CD4-positive, alpha-beta T cell treated with Interleukin-15 for 4 hours (primary cell): ENCODE data around the gene PIP5K1C.
A peak's percentile ranks its signal among the peaks of the same experiment; 100 is the strongest.

Source experiments
- DNase-seq: peaks from one replicate; pipeline ENCODE4 v3.0.0-alpha.2; 2020; ENCODE audit warnings: low spot score

Gene PIP5K1C

GRCh38 chr19:3610745-3611717 is 89.2 kb downstream of the PIP5K1C start:
- no peak for DNase-seq

- DNase-seq, result no peak
Measured at GRCh38 chr19:3609779-3610719, 90.2 kb downstream of the PIP5K1C start.

- no peak for DNase-seq
Measured at GRCh38 chr19:3608750-3609322, 91.4 kb downstream of the PIP5K1C start.

GRCh38 chr19:3608079-3608641 is 92.1 kb downstream of the PIP5K1C start:
- no peak for DNase-seq

- DNase-seq, result no peak
Measured at GRCh38 chr19:3607303-3608078, 92.8 kb downstream of the PIP5K1C start.

- DNase-seq, result peak; percentile 33
Measured at GRCh38 chr19:3606690-3607289, 93.5 kb downstream of the PIP5K1C start, which contains the start of gene TBXA2R. Gene TBXA2R, minus strand, starts transcription at chr19:3606875. Its CDS starts 6,241 bp downstream, at chr19:3600634.

- DNase-seq, result peak; percentile 10
Measured at GRCh38 chr19:3606174-3606689, 94.0 kb downstream of the PIP5K1C start.

- no peak for DNase-seq
Measured at GRCh38 chr19:3605770-3606169, 94.5 kb downstream of the PIP5K1C start.

- DNase-seq, result no peak
Measured at GRCh38 chr19:3605361-3605760, 94.9 kb downstream of the PIP5K1C start.

- peak; percentile 20 for DNase-seq
Measured at GRCh38 chr19:3604987-3605343, 95.3 kb downstream of the PIP5K1C start.

- DNase-seq, result no peak
Measured at GRCh38 chr19:3604227-3604986, 95.9 kb downstream of the PIP5K1C start.

GRCh38 chr19:3603121-3603811 is 97.0 kb downstream of the PIP5K1C start:
- no peak for DNase-seq

- DNase-seq, result no peak
Measured at GRCh38 chr19:3601021-3601420, 99.2 kb downstream of the PIP5K1C start.

GRCh38 chr19:3599776-3600187 is 100.5 kb downstream of the PIP5K1C start:
- no peak for DNase-seq

- no peak for DNase-seq
Measured at GRCh38 chr19:3595521-3596061, 104.7 kb downstream of the PIP5K1C start.

GRCh38 chr19:3593156-3593555 is 107.1 kb downstream of the PIP5K1C start:
- no peak for DNase-seq

GRCh38 chr19:3591876-3592613 is 108.2 kb downstream of the PIP5K1C start:
- no peak for DNase-seq
